Astrocyte (in vitro differentiated cells and primary cell): ENCODE results near the gene GLRX5.

Experiments used
- EZH2 ChIP-seq: IDR thresholded peaks from 2 replicates; pipeline ENCODE4 v1.6.1; 2012; ENCODE audit warnings: mild to moderate bottlenecking, low read length, inconsistent platforms; ENCODE audit not compliant: insufficient read depth
- TF ChIP-seq, protein P1 (sequence below): IDR thresholded peaks from 2 replicates; pipeline ENCODE4 v1.5.1; 2011; ENCODE audit warnings: low read depth, mild to moderate bottlenecking, inconsistent platforms, low read length, moderate library complexity; ENCODE audit not compliant: insufficient read depth

DNA sequence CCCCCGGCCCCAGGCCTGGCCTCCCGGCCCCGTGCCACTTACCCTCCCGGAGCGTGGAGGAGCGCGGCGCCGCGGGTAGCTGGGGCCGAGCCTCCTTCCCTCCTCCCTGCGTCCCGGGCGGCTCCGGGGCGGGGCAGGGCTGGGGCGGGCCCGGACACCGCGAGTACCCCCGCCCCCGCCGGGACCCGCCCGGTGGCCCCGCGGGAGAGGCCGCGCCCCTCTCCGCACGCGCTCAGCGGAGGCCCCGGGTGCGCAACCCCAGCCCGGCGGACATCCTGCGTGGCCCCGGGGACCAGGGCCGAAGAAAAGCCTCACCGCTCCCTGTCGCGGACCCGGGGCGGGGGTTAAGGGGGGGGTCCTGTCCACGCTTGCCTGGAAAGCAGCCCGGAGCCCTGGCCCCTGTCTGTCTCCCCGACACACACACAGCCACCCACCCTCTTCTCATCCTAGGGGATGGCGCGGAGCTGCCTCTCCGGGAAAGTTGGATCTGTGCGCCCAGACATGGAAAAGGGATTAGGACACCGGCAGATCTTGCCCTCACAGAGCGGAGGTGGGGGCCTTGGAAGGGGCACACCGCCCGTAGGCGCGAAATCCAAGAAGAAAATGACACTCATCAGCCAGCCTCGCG, 18.2 kb upstream of the GLRX5 start, which contains the start of gene SYNE3:
- TF ChIP-seq, protein P1, sequence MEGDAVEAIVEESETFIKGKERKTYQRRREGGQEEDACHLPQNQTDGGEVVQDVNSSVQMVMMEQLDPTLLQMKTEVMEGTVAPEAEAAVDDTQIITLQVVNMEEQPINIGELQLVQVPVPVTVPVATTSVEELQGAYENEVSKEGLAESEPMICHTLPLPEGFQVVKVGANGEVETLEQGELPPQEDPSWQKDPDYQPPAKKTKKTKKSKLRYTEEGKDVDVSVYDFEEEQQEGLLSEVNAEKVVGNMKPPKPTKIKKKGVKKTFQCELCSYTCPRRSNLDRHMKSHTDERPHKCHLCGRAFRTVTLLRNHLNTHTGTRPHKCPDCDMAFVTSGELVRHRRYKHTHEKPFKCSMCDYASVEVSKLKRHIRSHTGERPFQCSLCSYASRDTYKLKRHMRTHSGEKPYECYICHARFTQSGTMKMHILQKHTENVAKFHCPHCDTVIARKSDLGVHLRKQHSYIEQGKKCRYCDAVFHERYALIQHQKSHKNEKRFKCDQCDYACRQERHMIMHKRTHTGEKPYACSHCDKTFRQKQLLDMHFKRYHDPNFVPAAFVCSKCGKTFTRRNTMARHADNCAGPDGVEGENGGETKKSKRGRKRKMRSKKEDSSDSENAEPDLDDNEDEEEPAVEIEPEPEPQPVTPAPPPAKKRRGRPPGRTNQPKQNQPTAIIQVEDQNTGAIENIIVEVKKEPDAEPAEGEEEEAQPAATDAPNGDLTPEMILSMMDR: no peak
- no peak for TF ChIP-seq EZH2
